ENCODE measurements around the gene ERC2. TPM values are rescaled to one million over a fixed set of nuclear protein-coding genes. Genes with fewer than 3 reads are reported as not detected.

The ERC2 gene
- total RNA-seq, 1 donor from 2014 or later, result 0.11 TPM

DNA sequence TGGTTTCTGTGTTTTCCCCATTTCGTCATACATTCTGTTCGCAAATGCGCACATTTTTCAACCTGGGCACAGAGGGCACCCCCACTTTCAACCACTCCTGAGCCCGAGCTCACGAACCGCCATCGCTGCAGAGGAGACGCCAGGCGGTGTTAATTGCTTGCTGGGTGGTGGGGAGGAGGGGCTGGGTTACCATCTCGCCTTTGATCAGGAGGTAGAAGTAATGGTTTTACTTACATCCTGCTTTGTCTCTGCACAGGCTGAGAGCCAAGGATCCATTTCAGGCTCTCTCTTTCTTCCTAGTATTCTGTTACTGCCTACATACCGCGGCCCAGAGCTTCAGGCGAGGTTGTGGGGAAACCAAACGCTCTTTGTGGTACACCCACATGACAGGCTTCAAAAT, 803.9 kb downstream of the ERC2 start:
- Histone ChIP-seq H3K9me3 (no peaks in the 10 kb centered on the region), H3K4me3 (no peak overlapping the region), H3K27ac (no peak overlapping the region), H3K4me1 (no peaks in the 10 kb centered on the region), H3K27me3 (no peaks in the 10 kb centered on the region), H3K36me3 (no peaks in the 10 kb centered on the region)
- TF ChIP-seq, protein P1, sequence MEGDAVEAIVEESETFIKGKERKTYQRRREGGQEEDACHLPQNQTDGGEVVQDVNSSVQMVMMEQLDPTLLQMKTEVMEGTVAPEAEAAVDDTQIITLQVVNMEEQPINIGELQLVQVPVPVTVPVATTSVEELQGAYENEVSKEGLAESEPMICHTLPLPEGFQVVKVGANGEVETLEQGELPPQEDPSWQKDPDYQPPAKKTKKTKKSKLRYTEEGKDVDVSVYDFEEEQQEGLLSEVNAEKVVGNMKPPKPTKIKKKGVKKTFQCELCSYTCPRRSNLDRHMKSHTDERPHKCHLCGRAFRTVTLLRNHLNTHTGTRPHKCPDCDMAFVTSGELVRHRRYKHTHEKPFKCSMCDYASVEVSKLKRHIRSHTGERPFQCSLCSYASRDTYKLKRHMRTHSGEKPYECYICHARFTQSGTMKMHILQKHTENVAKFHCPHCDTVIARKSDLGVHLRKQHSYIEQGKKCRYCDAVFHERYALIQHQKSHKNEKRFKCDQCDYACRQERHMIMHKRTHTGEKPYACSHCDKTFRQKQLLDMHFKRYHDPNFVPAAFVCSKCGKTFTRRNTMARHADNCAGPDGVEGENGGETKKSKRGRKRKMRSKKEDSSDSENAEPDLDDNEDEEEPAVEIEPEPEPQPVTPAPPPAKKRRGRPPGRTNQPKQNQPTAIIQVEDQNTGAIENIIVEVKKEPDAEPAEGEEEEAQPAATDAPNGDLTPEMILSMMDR (IDR thresholded peaks at IDR 0.05), result no peak
- no peak for DNase-seq (ENCODE audit: low spot score in 2 of 2)
- intact Hi-C loops (cut with DNase I), result no loop called here

DNA sequence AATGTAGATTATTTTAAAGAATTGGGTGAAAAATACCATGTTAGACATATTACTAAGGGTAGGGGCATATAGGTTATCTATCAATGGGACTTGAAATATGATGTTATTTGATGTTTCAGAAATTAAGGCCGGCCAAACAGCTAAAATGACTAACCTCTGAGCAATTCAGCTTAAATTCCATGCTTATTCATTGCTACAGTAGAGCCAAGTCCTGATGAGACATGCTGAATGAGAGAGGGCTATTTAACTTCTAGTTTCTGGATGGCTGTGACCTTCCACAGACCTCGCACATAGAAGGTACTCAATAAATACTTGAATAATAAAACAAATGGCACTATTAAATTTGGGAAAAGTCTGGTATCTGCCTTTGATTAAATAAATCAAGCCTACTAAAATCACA, 805.6 kb downstream of the ERC2 start:
- TF ChIP-seq, protein P1 (IDR thresholded peaks at IDR 0.05), result no peak
- no peaks in the 10 kb centered on the region for H3K36me3 ChIP-seq
- no peak for DNase-seq (ENCODE audit: low spot score in 2 of 2)
- no peaks in the 10 kb centered on the region for H3K27me3 ChIP-seq
- no peaks in the 10 kb centered on the region for H3K4me1 ChIP-seq
- no peak overlapping the region for H3K27ac ChIP-seq
- H3K4me3 ChIP-seq, result no peak overlapping the region
- intact Hi-C loops (cut with DNase I), result no loop called here
- H3K9me3 ChIP-seq, result no peaks in the 10 kb centered on the region

DNA sequence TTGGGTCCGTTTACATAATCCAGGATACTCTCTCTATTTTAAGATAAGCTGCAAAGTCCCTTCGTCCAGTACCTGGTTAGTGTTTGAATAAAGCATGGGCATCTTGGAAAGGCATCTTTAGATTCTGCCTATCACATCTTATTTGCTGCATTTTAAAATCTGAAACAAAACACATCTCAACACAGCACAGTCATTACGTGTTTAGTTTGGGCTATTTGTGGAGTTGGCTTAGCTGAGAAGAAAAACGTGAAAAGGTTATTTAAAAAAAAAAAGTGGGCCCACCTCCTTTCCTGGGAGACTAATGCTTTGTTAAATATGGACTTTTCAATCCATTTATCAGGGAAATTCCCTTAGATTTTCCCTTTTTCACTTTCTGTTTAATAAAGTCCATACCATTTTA, 806.7 kb downstream of the ERC2 start:
- no peaks in the 10 kb centered on the region for H3K27me3 ChIP-seq
- no peaks in the 10 kb centered on the region for H3K9me3 ChIP-seq
- no peak for DNase-seq (ENCODE audit: low spot score in 2 of 2)
- H3K27ac ChIP-seq, result no peak overlapping the region
- no peaks in the 10 kb centered on the region for H3K4me1 ChIP-seq
- TF ChIP-seq, protein P1 (IDR thresholded peaks at IDR 0.05), result no peak
- H3K36me3 ChIP-seq, result no peaks in the 10 kb centered on the region
- intact Hi-C loops (cut with DNase I), result no loop called here
- H3K4me3 ChIP-seq, result no peak overlapping the region

DNA sequence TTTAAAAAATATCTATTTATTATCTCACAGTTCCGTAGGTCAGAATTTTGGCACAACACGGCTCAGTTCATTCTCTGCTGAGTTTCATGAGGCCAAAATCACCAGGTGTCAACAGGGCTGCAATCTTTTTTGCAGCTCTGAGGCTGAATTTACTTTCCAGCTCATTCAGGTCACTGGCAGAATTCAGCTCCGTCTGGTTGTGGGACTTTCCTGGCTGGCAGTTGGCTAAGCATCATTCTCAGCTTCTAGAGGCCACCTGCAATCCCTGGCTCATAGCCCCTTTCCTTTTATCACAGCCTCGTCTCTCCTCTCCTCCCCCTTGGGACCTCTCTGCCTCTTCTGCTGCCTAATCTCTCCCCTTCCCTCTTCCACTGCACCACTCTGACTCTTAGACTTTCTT, 807.1 kb downstream of the ERC2 start:
- Histone ChIP-seq H3K27me3 (no peaks in the 10 kb centered on the region), H3K4me3 (no peak overlapping the region), H3K4me1 (no peaks in the 10 kb centered on the region), H3K9me3 (no peaks in the 10 kb centered on the region), H3K27ac (no peak overlapping the region), H3K36me3 (no peaks in the 10 kb centered on the region)
- TF ChIP-seq, protein P1 (IDR thresholded peaks at IDR 0.05), result no peak
- intact Hi-C loops (cut with DNase I), result no loop called here
- DNase-seq (ENCODE audit: low spot score in 2 of 2), result no peak

DNA sequence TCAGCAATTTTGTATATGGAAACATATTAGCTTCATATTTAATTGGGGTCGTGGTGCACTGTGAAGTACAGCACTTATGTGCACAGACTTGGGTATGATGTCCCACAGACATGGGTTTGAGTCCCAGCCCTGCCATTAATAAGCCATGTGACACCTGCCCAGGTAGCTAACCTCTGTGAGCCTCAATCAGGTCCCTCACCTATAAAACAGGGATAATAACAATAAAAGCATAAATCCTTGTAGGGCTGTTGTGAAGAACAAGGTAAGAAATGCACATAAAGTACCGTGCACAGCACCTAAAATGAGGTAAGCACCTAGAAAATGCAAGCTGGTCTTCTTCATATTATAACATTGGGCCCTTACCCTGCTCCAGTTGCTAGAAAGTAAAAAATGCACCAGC, 807.6 kb downstream of the ERC2 start:
- Histone ChIP-seq H3K27ac (no peak overlapping the region), H3K9me3 (no peaks in the 10 kb centered on the region), H3K4me3 (no peak overlapping the region), H3K36me3 (no peaks in the 10 kb centered on the region), H3K27me3 (no peaks in the 10 kb centered on the region), H3K4me1 (no peaks in the 10 kb centered on the region)
- TF ChIP-seq, protein P1 (IDR thresholded peaks at IDR 0.05), result no peak
- intact Hi-C loops (cut with DNase I), result no loop called here
- no peak for DNase-seq (ENCODE audit: low spot score in 2 of 2)

DNA sequence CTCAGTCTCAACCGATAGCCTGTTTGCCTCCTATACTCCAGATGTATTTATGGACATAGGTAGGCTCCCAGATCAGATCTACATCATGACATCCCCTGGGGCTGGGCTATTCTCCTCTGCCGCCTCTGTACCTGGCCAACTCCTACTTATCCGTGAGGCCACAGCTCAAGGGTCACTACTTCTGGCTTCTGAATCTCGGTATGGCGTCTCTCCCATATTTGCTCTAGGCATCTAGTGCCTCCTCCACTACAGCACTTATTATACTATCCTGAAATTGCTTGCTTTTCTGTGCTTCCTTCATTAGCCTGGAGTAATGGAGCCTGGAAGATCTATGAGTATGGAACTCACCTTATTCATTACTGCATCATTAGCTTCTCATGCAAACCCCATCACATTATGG, 808.6 kb downstream of the ERC2 start:
- Histone ChIP-seq H3K4me1 (no peaks in the 10 kb centered on the region), H3K9me3 (no peaks in the 10 kb centered on the region), H3K27me3 (no peaks in the 10 kb centered on the region), H3K36me3 (no peaks in the 10 kb centered on the region), H3K27ac (no peak overlapping the region), H3K4me3 (no peak overlapping the region)
- intact Hi-C loops (cut with DNase I), result no loop called here
- DNase-seq (ENCODE audit: low spot score in 2 of 2), result no peak
- TF ChIP-seq, protein P1 (IDR thresholded peaks at IDR 0.05), result no peak
